ENCODE measurements around the gene DIP2B. TPM values are rescaled to one million over a fixed set of nuclear protein-coding genes. Genes with fewer than 3 reads are reported as not detected.
A peak's percentile ranks its signal among the peaks of the same experiment; 100 is the strongest.
"Not testable (repeated sequence)": the region's sequence is repeated elsewhere in the genome, so short reads cannot be mapped to it uniquely, and the experiment has no call there.

DIP2B gene
- total RNA-seq, 1 experiment from 2014 or later: 3.4 TPM

- H3K4me3 ChIP-seq: no peak overlapping the region
- DNase-seq: no peak
- H3K9me3 ChIP-seq: no peaks in the 10 kb centered on the region
- no peaks in the 10 kb centered on the region for H3K27me3 ChIP-seq
- H3K36me3 ChIP-seq: no peaks in the 10 kb centered on the region; the same call in 1 of the 2 replicates
These were observed 142.7 kb downstream of the DIP2B start for GRCh38 chr12:50647479-50647878.

- DNase-seq: no peak
- H3K36me3 ChIP-seq: no peaks in the 10 kb centered on the region
- no peaks in the 10 kb centered on the region for H3K9me3 ChIP-seq
- H3K4me3 ChIP-seq: no peak overlapping the region
- H3K27me3 ChIP-seq: no peaks in the 10 kb centered on the region
These were observed 145.5 kb downstream of the DIP2B start for GRCh38 chr12:50650285-50650684.

GRCh38 chr12:50655374-50655921 is 150.7 kb downstream of the DIP2B start:
- no peak for DNase-seq
- Histone ChIP-seq H3K9me3 (no peaks in the 10 kb centered on the region), H3K27me3 (no peaks in the 10 kb centered on the region), H3K36me3 (no peaks in the 10 kb centered on the region), H3K4me3 (no peak overlapping the region)

- DNase-seq: no peak
- no peaks in the 10 kb centered on the region for H3K36me3 ChIP-seq
- no peaks in the 10 kb centered on the region for H3K9me3 ChIP-seq
- H3K27me3 ChIP-seq: no peaks in the 10 kb centered on the region
- no peak overlapping the region for H3K4me3 ChIP-seq
These were observed 154.5 kb downstream of the DIP2B start for GRCh38 chr12:50659260-50659659.

DNA sequence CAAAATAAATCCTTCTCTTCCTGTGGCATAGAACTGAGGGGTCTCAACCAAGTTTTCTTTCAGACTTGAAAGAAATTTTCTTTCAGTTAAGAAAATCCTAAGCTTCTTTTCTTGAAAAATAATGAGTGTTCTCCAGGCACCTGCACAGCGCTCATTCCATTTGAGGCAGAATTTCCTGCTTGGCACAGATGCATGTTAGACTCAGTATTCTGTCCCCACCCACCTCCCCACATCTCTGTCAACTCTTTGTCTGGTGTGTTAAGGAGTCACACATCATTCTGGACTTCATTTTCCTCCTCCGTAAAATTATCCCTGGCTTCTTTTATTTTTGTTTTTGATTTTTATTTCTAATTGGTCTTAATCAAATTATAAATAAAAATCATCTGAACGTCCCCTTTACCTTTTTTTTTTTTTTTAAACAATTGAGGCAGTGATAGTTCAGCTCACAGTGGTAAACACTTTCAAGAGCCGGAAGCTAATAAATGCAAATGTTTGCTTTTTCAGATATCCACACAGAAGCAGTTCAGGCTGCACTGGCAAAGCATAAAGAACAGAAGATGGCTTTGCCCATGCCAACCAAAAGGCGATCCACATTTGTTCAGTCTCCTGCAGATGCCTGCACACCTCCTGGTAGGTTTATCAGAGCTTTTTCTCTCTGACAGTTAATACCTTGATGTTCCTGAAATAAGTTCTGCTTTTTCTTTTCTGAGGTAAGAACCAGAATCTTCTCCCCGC is 155.1 kb downstream of the DIP2B start:
- Histone ChIP-seq H3K36me3 (no peaks in the 10 kb centered on the region), H3K27me3 (no peaks in the 10 kb centered on the region), H3K4me3 (no peak overlapping the region), H3K9me3 (no peaks in the 10 kb centered on the region)
- DNase-seq: no peak

- no peaks in the 10 kb centered on the region for H3K9me3 ChIP-seq
- no peak overlapping the region for H3K4me3 ChIP-seq
- no peaks in the 10 kb centered on the region for H3K36me3 ChIP-seq
- H3K27me3 ChIP-seq: no peaks in the 10 kb centered on the region
- no peak for DNase-seq
These were observed 155.6 kb downstream of the DIP2B start for GRCh38 chr12:50660425-50660822.

DNA sequence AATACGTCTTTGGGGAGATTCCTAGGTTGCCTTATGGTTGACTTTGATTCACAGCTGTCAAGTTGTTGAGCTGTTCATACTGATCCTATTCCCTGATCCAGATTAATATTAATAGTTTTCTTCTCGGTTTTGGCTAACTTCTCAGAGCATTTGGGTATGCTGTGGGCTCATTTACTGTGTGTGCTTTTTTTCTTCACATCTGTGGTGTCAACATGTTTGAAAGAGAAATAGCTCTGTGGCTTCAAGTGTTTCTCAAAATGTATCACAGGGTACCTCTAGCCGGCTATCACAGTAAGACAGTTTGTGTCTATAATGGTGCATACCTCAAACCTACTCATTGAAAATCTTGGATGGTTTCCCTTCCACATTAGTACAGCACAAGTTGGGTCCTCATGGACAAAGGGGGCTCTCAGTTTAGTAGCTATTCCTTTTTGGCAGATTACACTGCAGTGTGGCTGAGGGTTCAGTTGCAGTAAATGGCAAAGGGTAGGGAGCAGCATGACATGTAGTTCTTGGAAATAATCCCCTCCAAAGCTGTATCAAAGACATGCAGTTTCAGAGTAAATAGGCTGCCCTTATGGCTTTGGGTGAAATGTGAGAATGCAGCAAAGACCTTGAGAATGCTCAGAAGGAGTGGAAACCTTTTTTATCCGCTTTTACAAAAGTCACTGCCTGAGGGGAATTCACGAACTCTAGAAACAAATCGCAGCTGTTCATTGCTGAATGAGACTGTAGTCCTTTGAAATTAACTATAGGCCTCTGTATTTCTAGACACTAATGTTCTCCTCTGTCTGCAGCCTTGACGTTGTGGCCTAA is 156.7 kb downstream of the DIP2B start:
- H3K9me3 ChIP-seq: no peaks in the 10 kb centered on the region
- H3K27me3 ChIP-seq: no peaks in the 10 kb centered on the region
- no peak overlapping the region for H3K4me3 ChIP-seq
- no peaks in the 10 kb centered on the region for H3K36me3 ChIP-seq
- no peak for DNase-seq

- Histone ChIP-seq H3K27me3 (no peaks in the 10 kb centered on the region), H3K9me3 (no peaks in the 10 kb centered on the region), H3K4me3 (no peak overlapping the region), H3K36me3 (no peaks in the 10 kb centered on the region)
- no peak for DNase-seq
These were observed 157.3 kb downstream of the DIP2B start for GRCh38 chr12:50662116-50662510.

GRCh38 chr12:50665170-50665569 is 160.4 kb downstream of the DIP2B start:
- Histone ChIP-seq H3K36me3 (no peaks in the 10 kb centered on the region), H3K9me3 (no peaks in the 10 kb centered on the region), H3K27me3 (no peaks in the 10 kb centered on the region), H3K4me3 (no peak overlapping the region)
- DNase-seq: no peak

DNA sequence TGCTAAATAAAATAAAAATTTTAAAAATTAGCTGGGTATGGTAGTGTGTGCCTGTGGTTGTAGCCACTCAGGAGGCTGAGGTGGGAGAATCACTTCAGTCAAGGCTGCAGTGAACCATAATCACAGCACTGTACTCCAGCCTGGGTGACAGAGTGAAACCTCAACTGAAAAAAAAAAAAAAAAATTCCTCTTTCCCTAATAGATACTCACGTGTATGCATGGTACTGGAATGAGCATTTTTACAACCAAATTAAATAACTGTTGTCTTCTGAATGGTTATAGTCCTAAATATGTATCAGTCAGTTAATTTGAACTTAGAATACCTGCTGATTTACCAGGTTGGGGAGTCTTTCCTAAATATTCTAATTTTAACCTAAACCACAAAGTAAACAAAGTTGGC is 160.8 kb downstream of the DIP2B start:
- H3K27me3 ChIP-seq: no peaks in the 10 kb centered on the region

GRCh38 chr12:50666023-50666422 is 161.2 kb downstream of the DIP2B start:
- Histone ChIP-seq H3K4me3 (no peak overlapping the region), H3K36me3 (no peaks in the 10 kb centered on the region), H3K9me3 (no peaks in the 10 kb centered on the region), H3K27me3 (no peaks in the 10 kb centered on the region)
- DNase-seq: no peak

More for the DNA sequence above, 160.8 kb downstream of the DIP2B start:
- Histone ChIP-seq H3K9me3 (no peaks in the 10 kb centered on the region), H3K36me3 (no peaks in the 10 kb centered on the region), H3K4me3 (no peak overlapping the region)
- DNase-seq: no peak

DNA sequence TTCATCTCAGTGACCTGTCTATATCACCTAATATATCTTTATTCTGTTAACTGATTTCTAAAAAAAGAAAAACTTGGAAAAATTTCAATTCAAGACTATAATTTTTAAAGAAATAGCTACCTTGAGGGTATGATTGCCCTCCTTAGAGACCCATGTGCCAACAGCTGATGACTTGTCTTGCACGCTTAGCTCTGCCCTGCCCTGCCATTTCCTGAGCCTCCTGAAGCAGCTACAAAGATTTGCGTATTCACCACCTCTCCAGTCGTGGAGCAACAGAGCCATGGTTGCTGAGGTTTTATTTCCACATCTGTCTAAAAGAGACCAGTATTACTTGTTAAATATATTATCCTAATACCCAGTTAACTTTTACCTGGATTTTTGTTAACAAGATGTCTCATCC is 167.4 kb downstream of the DIP2B start:
- no peaks in the 10 kb centered on the region for H3K27me3 ChIP-seq
- no peak overlapping the region for H3K4me3 ChIP-seq
- no peak for DNase-seq
- no peaks in the 10 kb centered on the region for H3K36me3 ChIP-seq
- H3K9me3 ChIP-seq: no peaks in the 10 kb centered on the region

- Histone ChIP-seq H3K27me3 (no peaks in the 10 kb centered on the region), H3K9me3 (no peaks in the 10 kb centered on the region), H3K36me3 (no peaks in the 10 kb centered on the region), H3K4me3 (no peak overlapping the region)
- no peak for DNase-seq
These were observed 172.0 kb downstream of the DIP2B start for GRCh38 chr12:50676756-50677155.

GRCh38 chr12:50677858-50678257 is 173.1 kb downstream of the DIP2B start:
- Histone ChIP-seq H3K27me3 (no peaks in the 10 kb centered on the region), H3K9me3 (no peaks in the 10 kb centered on the region), H3K36me3 (no peaks in the 10 kb centered on the region), H3K4me3 (no peak overlapping the region)
- DNase-seq: peak; percentile 61

DNA sequence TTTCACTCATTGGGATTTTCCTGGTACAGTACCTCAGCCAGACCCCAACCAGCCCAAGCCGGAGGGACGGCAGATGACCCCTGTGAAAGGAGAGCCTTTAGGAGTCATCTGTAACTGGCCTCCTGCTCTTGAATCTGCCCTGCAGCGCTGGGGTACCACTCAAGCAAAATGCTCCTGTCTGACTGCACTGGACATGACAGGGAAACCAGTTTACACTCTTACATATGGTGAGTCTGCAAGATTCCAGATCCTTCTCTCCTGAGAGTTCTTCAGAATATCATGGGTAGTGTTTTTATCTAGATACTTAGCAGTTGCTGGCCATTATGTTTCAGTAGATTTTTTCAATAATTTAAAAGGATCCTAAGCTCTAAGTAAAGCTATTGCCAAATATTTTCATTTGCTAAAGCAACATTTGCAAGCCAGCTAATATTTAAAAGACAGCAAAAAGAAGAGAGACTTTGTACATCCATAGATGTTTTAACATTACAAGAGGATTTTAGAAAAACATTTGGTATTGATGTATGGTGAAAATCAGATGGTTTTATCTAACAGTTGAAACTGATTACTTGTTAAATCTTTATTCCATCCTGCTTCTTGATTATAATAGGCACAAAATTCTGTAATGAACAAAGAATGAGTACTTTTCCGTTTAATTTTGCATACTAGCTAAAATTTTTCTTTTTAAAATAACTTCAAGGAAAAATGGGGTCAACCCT is 174.0 kb downstream of the DIP2B start:
- Histone ChIP-seq H3K36me3 (no peaks in the 10 kb centered on the region), H3K4me3 (no peak overlapping the region), H3K9me3 (no peaks in the 10 kb centered on the region), H3K27me3 (no peaks in the 10 kb centered on the region)
- DNase-seq: no peak

- no peak for DNase-seq
- Histone ChIP-seq H3K4me3 (no peak overlapping the region), H3K9me3 (no peaks in the 10 kb centered on the region), H3K36me3 (no peaks in the 10 kb centered on the region), H3K27me3 (no peaks in the 10 kb centered on the region)
These were observed 174.8 kb downstream of the DIP2B start for GRCh38 chr12:50679612-50680011.

GRCh38 chr12:50681064-50681463 is 176.3 kb downstream of the DIP2B start:
- H3K36me3 ChIP-seq, H3K9me3 ChIP-seq, DNase-seq, H3K27me3 ChIP-seq, H3K4me3 ChIP-seq: not testable (repeated sequence)

Measured in MG63 (cell line).